Fibroblast of villous mesenchyme (primary cell): ENCODE results near the gene GABRB1. TPM values are rescaled to one million over a fixed set of nuclear protein-coding genes. Genes with fewer than 3 reads are reported as not detected.

Source experiments
- DNase-seq: peaks from one replicate; pipeline ENCODE4 v3.0.0-alpha.2; 2010; ENCODE audit warnings: low read depth
- H3K4me3 ChIP-seq: 2 replicates; pipeline ENCODE4 v1.5.1; 2011; ENCODE audit warnings: low read depth, mild to moderate bottlenecking, low read length
- CTCF ChIP-seq: IDR thresholded peaks from 2 replicates; pipeline ENCODE4 v1.5.1; 2012; ENCODE audit warnings: low read depth, mild to moderate bottlenecking, low read length; ENCODE audit not compliant: insufficient read depth
- total RNA-seq: library from RNA; depleted of rRNA; stranded (reverse); fragments of >200 nt; gene quantifications from 2 replicates; pipeline ENCODE4 v1.2.3, GENCODE V29; 2012

Gene GABRB1
- total RNA-seq, 1 donor = not detected

GRCh38 chr4:47193179-47193578 lies 161.8 kb downstream of the GABRB1 start:
- TF ChIP-seq CTCF = no peak
- no peak overlapping the region for H3K4me3 ChIP-seq
- no peak for DNase-seq

GRCh38 chr4:47194036-47194737 lies 162.8 kb downstream of the GABRB1 start:
- H3K4me3 ChIP-seq = no peak overlapping the region
- DNase-seq = no peak
- no peak for TF ChIP-seq CTCF

GRCh38 chr4:47195706-47196105 lies 164.3 kb downstream of the GABRB1 start:
- H3K4me3 ChIP-seq = no peak overlapping the region
- DNase-seq = no peak
- TF ChIP-seq CTCF = no peak

GRCh38 chr4:47198791-47199190 lies 167.4 kb downstream of the GABRB1 start:
- no peak for TF ChIP-seq CTCF
- no peak for DNase-seq
- H3K4me3 ChIP-seq = no peak overlapping the region

- no peak overlapping the region for H3K4me3 ChIP-seq
- no peak for TF ChIP-seq CTCF
- no peak for DNase-seq
These were observed 172.2 kb downstream of the GABRB1 start for GRCh38 chr4:47203593-47203992.

- no peak overlapping the region for H3K4me3 ChIP-seq
- no peak for TF ChIP-seq CTCF
- DNase-seq = no peak
These were observed 176.2 kb downstream of the GABRB1 start for GRCh38 chr4:47207555-47207954.

- H3K4me3 ChIP-seq = no peak overlapping the region
- no peak for TF ChIP-seq CTCF
- peak; percentile 11 for DNase-seq
These were observed 178.5 kb downstream of the GABRB1 start for GRCh38 chr4:47209833-47210232.
